K562 (cell line): ENCODE results near the gene SLC16A5. TPM values are rescaled to one million over a fixed set of nuclear protein-coding genes. Genes with fewer than 3 reads are reported as not detected.

Experiments used
- FUS ChIP-seq: fragments of 200-400 bp; formaldehyde crosslinking; optimal IDR thresholded peaks from 2 replicates; pipeline ENCODE3; 2017; ENCODE audit warnings: low read depth, low read length
- MEIS2 ChIP-seq: fragments of 450-650 bp; IDR thresholded peaks from 2 replicates; pipeline ENCODE4 v1.6.1; 2014; ENCODE audit warnings: mild to moderate bottlenecking; ENCODE audit not compliant: partially characterized antibody
- PCBP2 ChIP-seq: fragments of 200-400 bp; formaldehyde crosslinking; IDR thresholded peaks from 2 replicates; pipeline ENCODE4 v1.6.1; 2018; ENCODE audit warnings: low read length, low read depth, mild to moderate bottlenecking, moderate library complexity; ENCODE audit not compliant: poor library complexity, severe bottlenecking
- REST ChIP-seq, 2 experiments: fragments of 450-650 bp; formaldehyde crosslinking in 1 of 2; IDR thresholded peaks; 2 replicates each; pipeline versions ENCODE4 v1.4.0 to v1.6.1; 2014 to 2020; ENCODE audit warnings: mild to moderate bottlenecking in 2 of 2, borderline replicate concordance in 1 of 2, low read depth in 1 of 2
- SP1 ChIP-seq: sonication (generic); formaldehyde crosslinking; IDR thresholded peaks from 2 replicates; pipeline ENCODE4 v1.8.1; 2022; ENCODE audit warnings: mild to moderate bottlenecking, missing genetic modification reagents
- TEAD2 ChIP-seq: fragments of 450-650 bp; IDR thresholded peaks from 2 replicates; pipeline ENCODE4 v1.6.1; 2016; ENCODE audit warnings: missing genetic modification characterization, control low read depth, missing compliant biosample characterization
- ZEB2 ChIP-seq: fragments of 450-650 bp; IDR thresholded peaks from 2 replicates; pipeline ENCODE4 v1.6.1; 2016
- ZNF134 ChIP-seq: fragments of 250-450 bp; sonication (Bioruptor Pico); conservative IDR thresholded peaks from 2 replicates; pipeline ENCODE4 v1.4.0; 2020
- ZNF165 ChIP-seq: fragments of 250-450 bp; sonication (Bioruptor Pico); IDR thresholded peaks from 2 replicates; pipeline ENCODE4 v1.4.0; 2020; ENCODE audit warnings: borderline replicate concordance
- ZNF316 ChIP-seq: fragments of 450-650 bp; IDR thresholded peaks from 2 replicates; pipeline ENCODE4 v1.6.1; 2016
- ZNF696 ChIP-seq: fragments of 250-450 bp; sonication (Bioruptor Pico); conservative IDR thresholded peaks from 2 replicates; pipeline ENCODE4 v1.4.0; 2020; ENCODE audit warnings: mild to moderate bottlenecking, moderate library complexity
- polyA plus RNA-seq, 8 experiments: library from polyadenylated mRNA; depleted of rRNA in 4 of 8; stranded (reverse) in 5 of 8; unstranded in 3 of 8; fragments of >200 nt; fragmentation: Nextera tagmentation in 2 of 8; fragmentation: Illumina TruSeq in 1 of 8; extraction: Ambion mirVana in 2 of 8; extraction: Trizol in 1 of 8; gene quantifications; 2 replicates each; pipeline versions ENCODE4 v1.2.1 to v1.2.3, GENCODE V29; 2011 to 2014; ENCODE audit warnings: inconsistent platforms in 1 of 8, missing spikeins in 1 of 8
- total RNA-seq, 7 experiments: library from RNA; depleted of rRNA in 6 of 7; stranded (reverse); fragments of >200 nt in 6 of 7; fragmentation: Illumina TruSeq in 2 of 7; extraction: Trizol in 2 of 7; gene quantifications; 2 replicates each; pipeline versions ENCODE4 v1.2.1 to v1.2.3, GENCODE V29; 2011 to 2021; ENCODE audit warnings: low replicate concordance in 1 of 7
- TF ChIP-seq, protein P1 (sequence below), 2 experiments: fragments of 450-650 bp; IDR thresholded peaks; 2 replicates each; pipeline ENCODE4 v1.6.1; 2016
- TF ChIP-seq, protein P2 (sequence below), 2 experiments: fragments of 450-650 bp; IDR thresholded peaks; 2 replicates each; pipeline ENCODE4 v1.6.1; 2018; ENCODE audit warnings: mild to moderate bottlenecking in 2 of 2, low read depth in 1 of 2; ENCODE audit not compliant: partially characterized antibody in 2 of 2

SLC16A5 gene
- total and polyA plus RNA-seq, 9 of the 15 experiments (the other 6 are each of a cell fraction or from before 2014, with no cell fraction given): 0.06 to 2.6 (median 0.91) TPM

- TF ChIP-seq TEAD2: no peak
- TF ChIP-seq ZNF165 (CRISPR knock-in tag): no peak
- TF ChIP-seq REST (IDR thresholded peaks at IDR 0.05; ENCODE audit: borderline replicate concordance): peak; percentile 63
- TF ChIP-seq REST (CRISPR knock-in tag; IDR thresholded peaks at IDR 0.05; ENCODE audit: low read depth): peak; percentile 59; the same call in 1 of the 2 replicates
- peak; percentile 54; the same call in 1 of the 2 replicates for TF ChIP-seq SP1 (CRISPR knock-in tag)
- TF ChIP-seq ZNF696 (CRISPR knock-in tag): no peak
- no peak for TF ChIP-seq ZNF316
- TF ChIP-seq, protein P1, sequence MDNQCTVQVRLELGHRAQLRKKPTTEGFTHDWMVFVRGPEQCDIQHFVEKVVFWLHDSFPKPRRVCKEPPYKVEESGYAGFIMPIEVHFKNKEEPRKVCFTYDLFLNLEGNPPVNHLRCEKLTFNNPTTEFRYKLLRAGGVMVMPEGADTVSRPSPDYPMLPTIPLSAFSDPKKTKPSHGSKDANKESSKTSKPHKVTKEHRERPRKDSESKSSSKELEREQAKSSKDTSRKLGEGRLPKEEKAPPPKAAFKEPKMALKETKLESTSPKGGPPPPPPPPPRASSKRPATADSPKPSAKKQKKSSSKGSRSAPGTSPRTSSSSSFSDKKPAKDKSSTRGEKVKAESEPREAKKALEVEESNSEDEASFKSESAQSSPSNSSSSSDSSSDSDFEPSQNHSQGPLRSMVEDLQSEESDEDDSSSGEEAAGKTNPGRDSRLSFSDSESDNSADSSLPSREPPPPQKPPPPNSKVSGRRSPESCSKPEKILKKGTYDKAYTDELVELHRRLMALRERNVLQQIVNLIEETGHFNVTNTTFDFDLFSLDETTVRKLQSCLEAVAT (IDR thresholded peaks at IDR 0.05): no peak
- TF ChIP-seq, protein P2, sequence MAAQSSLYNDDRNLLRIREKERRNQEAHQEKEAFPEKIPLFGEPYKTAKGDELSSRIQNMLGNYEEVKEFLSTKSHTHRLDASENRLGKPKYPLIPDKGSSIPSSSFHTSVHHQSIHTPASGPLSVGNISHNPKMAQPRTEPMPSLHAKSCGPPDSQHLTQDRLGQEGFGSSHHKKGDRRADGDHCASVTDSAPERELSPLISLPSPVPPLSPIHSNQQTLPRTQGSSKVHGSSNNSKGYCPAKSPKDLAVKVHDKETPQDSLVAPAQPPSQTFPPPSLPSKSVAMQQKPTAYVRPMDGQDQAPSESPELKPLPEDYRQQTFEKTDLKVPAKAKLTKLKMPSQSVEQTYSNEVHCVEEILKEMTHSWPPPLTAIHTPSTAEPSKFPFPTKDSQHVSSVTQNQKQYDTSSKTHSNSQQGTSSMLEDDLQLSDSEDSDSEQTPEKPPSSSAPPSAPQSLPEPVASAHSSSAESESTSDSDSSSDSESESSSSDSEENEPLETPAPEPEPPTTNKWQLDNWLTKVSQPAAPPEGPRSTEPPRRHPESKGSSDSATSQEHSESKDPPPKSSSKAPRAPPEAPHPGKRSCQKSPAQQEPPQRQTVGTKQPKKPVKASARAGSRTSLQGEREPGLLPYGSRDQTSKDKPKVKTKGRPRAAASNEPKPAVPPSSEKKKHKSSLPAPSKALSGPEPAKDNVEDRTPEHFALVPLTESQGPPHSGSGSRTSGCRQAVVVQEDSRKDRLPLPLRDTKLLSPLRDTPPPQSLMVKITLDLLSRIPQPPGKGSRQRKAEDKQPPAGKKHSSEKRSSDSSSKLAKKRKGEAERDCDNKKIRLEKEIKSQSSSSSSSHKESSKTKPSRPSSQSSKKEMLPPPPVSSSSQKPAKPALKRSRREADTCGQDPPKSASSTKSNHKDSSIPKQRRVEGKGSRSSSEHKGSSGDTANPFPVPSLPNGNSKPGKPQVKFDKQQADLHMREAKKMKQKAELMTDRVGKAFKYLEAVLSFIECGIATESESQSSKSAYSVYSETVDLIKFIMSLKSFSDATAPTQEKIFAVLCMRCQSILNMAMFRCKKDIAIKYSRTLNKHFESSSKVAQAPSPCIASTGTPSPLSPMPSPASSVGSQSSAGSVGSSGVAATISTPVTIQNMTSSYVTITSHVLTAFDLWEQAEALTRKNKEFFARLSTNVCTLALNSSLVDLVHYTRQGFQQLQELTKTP (IDR thresholded peaks at IDR 0.05; ENCODE audit: low read depth in 1 of 2, partially characterized antibody in 2 of 2): no peak
- peak; percentile 47 for TF ChIP-seq FUS
- no peak for TF ChIP-seq PCBP2
- peak; percentile 59 for TF ChIP-seq MEIS2
- no peak for TF ChIP-seq ZEB2
- TF ChIP-seq ZNF134 (CRISPR knock-in tag): 0 out of 2 replicates have a peak, but pooled peaks have one; percentile 37
These were observed 43.7 kb downstream of the SLC16A5 start, which contains the start of gene NT5C (continued) for GRCh38 chr17:75131278-75132017.
